GM08714 (cell line): ENCODE data around the gene TLDC2.
"Not testable (repeated sequence)": the region's sequence is repeated elsewhere in the genome, so short reads cannot be mapped to it uniquely, and the experiment has no call there.

ENCODE experiments used
- H3K4me3 ChIP-seq: fragments of 200-500 bp; sonication (Bioruptor generic); 2 replicates; pipeline ENCODE4 v1.5.1; 2014; ENCODE audit warnings: mild to moderate bottlenecking, low read length, inconsistent platforms
- ZNF274 ChIP-seq: IDR thresholded peaks from 2 replicates; pipeline ENCODE4 v1.6.1; 2012; ENCODE audit warnings: mild to moderate bottlenecking, low read depth, low read length

Gene TLDC2

GRCh38 chr20:36875702-36876472, at the start of gene TLDC2:
TLDC2 (plus strand) TSS chr20:36876138; CDS start chr20:36876175, 37 bp downstream.
- no peak within 1 kb of the TSS for H3K4me3 ChIP-seq
- no peak for TF ChIP-seq ZNF274

GRCh38 chr20:36826554-36827244, 49.2 kb upstream of the TLDC2 start:
- H3K4me3 ChIP-seq = no peak overlapping the region
- TF ChIP-seq ZNF274 = no peak

- no peak for TF ChIP-seq ZNF274
- no peak overlapping the region for H3K4me3 ChIP-seq
Observed at GRCh38 chr20:36827541-36828279, 48.2 kb upstream of the TLDC2 start.

DNA sequence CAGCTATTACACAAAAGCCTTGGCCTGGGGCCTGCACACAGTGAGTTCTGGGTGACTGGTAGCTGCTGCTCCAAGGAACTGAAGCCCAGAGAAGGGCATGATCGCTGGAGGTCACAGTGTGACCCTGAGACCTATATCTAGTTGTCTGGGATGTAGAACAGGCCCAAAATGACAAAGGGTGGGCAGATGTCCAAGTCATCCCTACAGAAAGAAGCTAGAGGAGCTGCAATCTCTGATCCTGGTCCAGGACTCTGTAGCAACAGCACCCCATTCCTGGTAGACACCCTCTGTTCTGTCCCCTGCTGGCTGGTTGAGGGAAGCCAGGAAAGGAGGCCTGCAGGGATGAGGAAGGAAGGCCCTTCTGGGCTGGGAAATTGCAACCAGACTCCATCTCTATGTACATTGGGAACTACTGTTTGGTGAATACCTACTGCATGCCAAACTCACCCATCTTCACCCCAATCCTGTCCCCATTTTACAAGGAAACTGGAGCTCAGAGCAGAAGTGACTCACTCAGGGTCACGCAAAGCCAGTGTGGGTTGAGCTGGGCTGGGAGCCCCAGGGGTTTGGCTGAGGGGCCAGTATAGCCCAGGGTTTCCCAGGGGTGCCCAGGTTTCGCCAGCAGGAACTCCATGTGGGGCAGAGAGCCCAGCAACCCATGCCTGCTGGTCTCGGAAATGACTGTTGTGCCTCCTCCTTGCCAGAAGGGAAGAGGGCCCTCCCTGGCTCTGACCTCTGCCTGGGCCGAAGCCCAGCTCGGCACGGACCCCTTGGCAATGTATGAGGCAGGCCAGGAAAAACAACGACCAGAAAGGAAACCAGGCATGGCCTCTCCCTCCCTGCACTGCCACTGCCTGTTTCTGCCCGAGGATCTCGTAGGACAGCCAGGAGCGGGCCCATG, 44.9 kb upstream of the TLDC2 start:
- TF ChIP-seq ZNF274 = no peak
- no peak overlapping the region for H3K4me3 ChIP-seq

- no peak for TF ChIP-seq ZNF274
- no peak overlapping the region for H3K4me3 ChIP-seq
Observed at GRCh38 chr20:36832791-36833190, 43.1 kb upstream of the TLDC2 start.

DNA sequence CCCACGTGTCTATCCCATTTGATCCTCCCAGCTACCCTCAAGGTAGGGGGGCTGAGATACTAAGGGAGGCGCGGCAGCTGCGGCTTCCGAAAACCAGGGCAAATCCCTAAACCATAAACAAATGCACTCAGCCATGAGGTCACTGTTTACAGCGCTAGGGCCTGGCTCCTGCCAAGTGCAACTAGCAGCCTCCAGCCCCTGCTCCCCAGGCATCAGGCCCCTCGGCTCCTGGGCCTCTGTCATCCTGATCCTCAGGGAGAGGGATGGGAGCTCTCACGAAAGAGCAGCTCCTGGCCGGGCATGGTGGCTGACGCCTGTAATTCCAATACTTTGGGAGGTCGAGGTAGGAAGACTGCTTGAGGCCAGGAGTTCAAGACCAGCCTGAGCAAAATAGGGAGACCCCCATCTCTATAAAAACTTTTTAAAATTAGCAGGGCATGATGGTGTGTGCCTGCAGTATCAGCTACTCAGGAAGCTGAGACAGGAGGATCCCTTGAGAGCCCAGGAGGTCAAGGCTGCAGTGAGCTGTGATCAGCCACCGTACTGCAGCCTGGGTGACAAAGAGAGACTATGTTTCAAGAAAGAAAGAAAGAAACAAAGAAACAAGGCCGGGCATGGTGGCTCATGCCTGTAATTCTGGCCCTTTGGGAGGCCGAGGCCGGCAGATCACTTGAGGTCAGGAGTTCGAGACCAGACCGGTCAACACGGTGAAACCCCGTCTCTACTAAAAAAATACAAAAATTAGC, 42.5 kb upstream of the TLDC2 start:
- TF ChIP-seq ZNF274 = no peak
- no peak overlapping the region for H3K4me3 ChIP-seq

DNA sequence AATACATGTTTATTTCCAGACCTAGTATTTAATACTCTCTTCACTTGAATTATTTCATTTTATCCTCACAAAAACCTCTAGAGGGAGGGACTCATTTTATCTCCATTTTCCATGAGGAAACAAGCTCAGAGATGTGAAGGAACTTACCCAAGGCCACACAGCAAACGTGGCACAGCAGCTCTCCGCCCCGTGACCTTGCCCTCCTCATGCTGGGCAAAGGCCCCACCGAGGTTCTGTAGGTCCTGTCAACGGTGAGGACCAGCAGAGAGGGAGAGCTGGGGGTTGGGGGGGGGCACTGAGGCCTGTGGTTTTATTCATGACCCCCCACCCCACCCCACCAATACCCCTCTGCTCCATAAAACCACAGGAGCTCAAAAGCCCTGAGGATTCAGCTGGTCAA, 40.9 kb upstream of the TLDC2 start:
- TF ChIP-seq ZNF274 = no peak
- H3K4me3 ChIP-seq = peak overlapping the region; percentile 40; the same call in 1 of the 2 replicates

DNA sequence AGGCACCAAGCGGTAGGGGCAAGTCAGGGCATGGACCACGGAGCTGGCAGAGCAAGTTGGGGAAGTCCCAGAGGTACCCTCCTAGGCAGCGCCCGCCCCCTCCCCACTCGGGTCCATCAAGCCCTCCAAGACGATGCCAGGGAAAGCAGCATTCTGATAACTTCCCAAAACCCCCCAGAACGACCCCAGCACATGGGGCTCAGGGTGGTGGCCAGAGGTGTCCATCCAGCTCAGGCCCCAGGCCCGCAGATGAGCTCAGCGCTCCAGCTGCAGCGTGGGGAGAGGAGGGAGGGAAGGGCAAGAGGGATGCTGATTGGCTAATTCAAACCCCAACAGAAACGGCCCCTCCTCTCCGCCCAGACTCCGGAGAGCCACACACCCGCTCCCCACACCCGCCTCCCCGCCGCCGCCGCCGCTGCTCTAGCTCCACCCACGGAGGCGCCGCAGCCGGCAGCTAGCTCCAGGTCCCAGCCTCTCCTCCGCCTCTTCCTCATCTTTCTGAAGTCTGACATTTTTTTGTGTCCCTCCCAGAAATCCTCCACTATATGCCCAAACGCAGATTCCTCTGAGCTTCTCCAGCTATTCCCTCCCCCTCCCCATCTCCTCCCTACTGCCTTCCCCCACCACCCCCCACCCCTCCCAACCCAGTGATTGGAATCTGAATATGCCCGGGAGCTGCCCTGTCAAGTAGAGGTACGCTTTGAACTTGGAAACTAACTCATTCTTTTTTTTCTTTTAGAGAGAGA, 40.3 kb upstream of the TLDC2 start:
- TF ChIP-seq ZNF274 = no peak

GRCh38 chr20:36836591-36837269, 39.2 kb upstream of the TLDC2 start:
- H3K4me3 ChIP-seq = peak overlapping the region; percentile 18; the same call in 1 of the 2 replicates

More for the DNA sequence above, 40.3 kb upstream of the TLDC2 start:
- peak overlapping the region; percentile 40; the same call in 1 of the 2 replicates for H3K4me3 ChIP-seq

GRCh38 chr20:36838376-36838775, 37.6 kb upstream of the TLDC2 start:
- H3K4me3 ChIP-seq = not testable (repeated sequence)

More at GRCh38 chr20:36836591-36837269, 39.2 kb upstream of the TLDC2 start:
- no peak for TF ChIP-seq ZNF274

DNA sequence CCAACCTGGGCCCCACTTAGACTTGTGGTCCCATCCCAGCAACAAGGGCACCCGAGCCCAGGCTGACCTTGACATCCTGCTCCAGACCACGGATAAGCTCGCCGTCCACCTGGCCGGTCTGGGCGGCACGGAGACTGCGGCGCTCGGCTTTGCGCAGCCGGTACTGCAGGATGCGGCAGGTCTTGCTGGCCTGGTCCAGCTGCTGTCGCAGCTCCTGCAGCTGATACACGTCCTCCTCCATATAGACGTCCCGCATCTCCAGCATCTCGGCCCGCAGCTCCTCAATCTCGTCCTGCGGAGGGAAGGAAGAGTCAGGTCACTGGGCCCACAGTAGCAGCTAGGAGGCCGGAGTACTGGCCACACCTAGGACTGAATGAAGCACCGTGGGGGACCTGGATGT, 36.8 kb upstream of the TLDC2 start:
- no peak overlapping the region for H3K4me3 ChIP-seq
- no peak for TF ChIP-seq ZNF274

DNA sequence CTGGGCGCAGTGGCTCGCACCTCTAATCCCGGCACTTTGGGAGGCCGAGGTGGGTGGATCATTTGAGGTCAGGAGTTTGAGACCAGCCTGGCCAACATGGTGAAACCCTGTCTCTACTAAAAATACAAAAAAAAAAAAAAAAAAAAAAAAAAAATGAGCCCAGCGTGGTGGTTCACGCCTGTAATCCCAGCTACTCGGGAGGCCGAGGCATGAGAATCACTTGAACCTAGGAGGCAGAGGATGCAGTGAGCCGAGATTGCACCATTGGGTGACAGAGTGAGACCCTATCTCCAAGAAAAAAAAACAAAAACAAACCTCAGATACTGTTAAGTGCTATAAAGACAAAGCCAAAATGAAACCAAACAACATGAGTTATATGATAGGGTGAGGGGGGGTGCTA, 34.9 kb upstream of the TLDC2 start:
- H3K4me3 ChIP-seq = not testable (repeated sequence)
